ENCODE results near the gene UBASH3B.

The UBASH3B gene

GRCh38 chr11:122649116-122649515, 6.4 kb upstream of the UBASH3B start:
- DNase-seq = no peak

- DNase-seq = no peak
Observed at GRCh38 chr11:122650619-122651018, 4.9 kb upstream of the UBASH3B start.

- DNase-seq = no peak
Observed at GRCh38 chr11:122652495-122652894, 3.0 kb upstream of the UBASH3B start.

GRCh38 chr11:122653916-122654585, 1.5 kb upstream of the UBASH3B start:
- DNase-seq = no peak

GRCh38 chr11:122656073-122656630, 630 bp downstream of the UBASH3B start:
- no peak for DNase-seq

GRCh38 chr11:122656631-122657101, 1.1 kb downstream of the UBASH3B start:
- DNase-seq = no peak

GRCh38 chr11:122659676-122660554, 4.4 kb downstream of the UBASH3B start:
- no peak for DNase-seq

- DNase-seq = no peak
Observed at GRCh38 chr11:122661182-122661945, 5.8 kb downstream of the UBASH3B start.

GRCh38 chr11:122663056-122663740, 7.7 kb downstream of the UBASH3B start:
- no peak for DNase-seq

- DNase-seq = no peak
Observed at GRCh38 chr11:122663764-122664163, 8.2 kb downstream of the UBASH3B start.

GRCh38 chr11:122664188-122664587, 8.7 kb downstream of the UBASH3B start:
- no peak for DNase-seq

- DNase-seq = no peak
Observed at GRCh38 chr11:122665861-122666260, 10.3 kb downstream of the UBASH3B start.

GRCh38 chr11:122666743-122667142, 11.2 kb downstream of the UBASH3B start:
- no peak for DNase-seq

GRCh38 chr11:122668562-122669090, 13.1 kb downstream of the UBASH3B start:
- DNase-seq = no peak

- no peak for DNase-seq
Observed at GRCh38 chr11:122670131-122670530, 14.6 kb downstream of the UBASH3B start.

- no peak for DNase-seq
Observed at GRCh38 chr11:122671400-122671891, 15.9 kb downstream of the UBASH3B start.

- DNase-seq = no peak
Observed at GRCh38 chr11:122672892-122673291, 17.4 kb downstream of the UBASH3B start.

- DNase-seq = no peak
Observed at GRCh38 chr11:122673701-122674100, 18.2 kb downstream of the UBASH3B start.

- DNase-seq = no peak
Observed at GRCh38 chr11:122676638-122677037, 21.1 kb downstream of the UBASH3B start.

- no peak for DNase-seq
Observed at GRCh38 chr11:122677256-122677655, 21.7 kb downstream of the UBASH3B start.

- no peak for DNase-seq
Observed at GRCh38 chr11:122678406-122678805, 22.9 kb downstream of the UBASH3B start.

GRCh38 chr11:122679466-122679865, 23.9 kb downstream of the UBASH3B start:
- no peak for DNase-seq
